NOMO-1 (cell line): ENCODE data around the gene TRABD.

Source experiments
- DNase-seq, 2 experiments: peaks; one replicate each; lab custom pipeline; 2025; ENCODE audit not compliant: unreplicated experiment in 2 of 2; lab: John Stamatoyannopoulos, UW

TRABD gene

GRCh38 chr22:50233223-50233622 lies 47.5 kb downstream of the TRABD start:
- DNase-seq = no peak

GRCh38 chr22:50236731-50237409 lies 51.2 kb downstream of the TRABD start:
- no peak for DNase-seq

GRCh38 chr22:50238755-50239154 lies 53.0 kb downstream of the TRABD start:
- no peak for DNase-seq

- DNase-seq = no peak
Measured at GRCh38 chr22:50242406-50242949, 56.8 kb downstream of the TRABD start.

- DNase-seq = peak in 1 of 2 experiments; percentile 44
Measured at GRCh38 chr22:50243685-50244419, 58.1 kb downstream of the TRABD start.

- peak; percentile 84 to 94 for DNase-seq
Measured at GRCh38 chr22:50244420-50245213, 58.9 kb downstream of the TRABD start, which contains the start of gene TUBGCP6. TUBGCP6 (minus strand) TSS chr22:50245023; CDS start chr22:50244459, 564 bp downstream.

GRCh38 chr22:50245214-50246072 lies 59.7 kb downstream of the TRABD start:
- no peak for DNase-seq

- DNase-seq = no peak
Measured at GRCh38 chr22:50246242-50247175, 60.8 kb downstream of the TRABD start.

GRCh38 chr22:50247748-50248147 lies 62.0 kb downstream of the TRABD start:
- peak in 1 of 2 experiments; percentile 26 for DNase-seq

GRCh38 chr22:50248196-50249081 lies 62.7 kb downstream of the TRABD start:
- no peak for DNase-seq
